Stimulated activated effector memory CD8-positive, alpha-beta T cell treated with anti-CD3 and anti-CD28 coated beads, Interleukin-12 subunit alpha, Interleukin-12 subunit beta, amount 100 ng/mL, for 72 hours (primary cell): Measurements from ENCODE around the gene CNPY1.

ENCODE experiments used
- ATAC-seq: fragments of 150-1000 bp; cut with Tn5 transposase; 2 replicates; pipeline ENCODE4 v1.10.0; 2021
- DNase-seq, 2 donors: peaks; one replicate each; pipeline ENCODE4 v3.0.0; 2021 to 2022; ENCODE audit warnings: low spot score in 2 of 2
- H3K27ac Mint-ChIP-seq: one replicate; pipeline ENCODE4 v1.8.0; 2022; ENCODE audit warnings: mild to moderate bottlenecking, mixed read lengths
- H3K36me3 Mint-ChIP-seq: one replicate; pipeline ENCODE4 v1.8.0; 2022; ENCODE audit warnings: mild to moderate bottlenecking, mixed read lengths
- H3K4me1 Mint-ChIP-seq: one replicate; pipeline ENCODE4 v1.8.0; 2022; ENCODE audit warnings: mixed read lengths
- H3K4me3 Mint-ChIP-seq: one replicate; pipeline ENCODE4 v1.8.0; 2022; ENCODE audit warnings: mild to moderate bottlenecking, mixed read lengths
- H3K9me3 Mint-ChIP-seq: one replicate; pipeline ENCODE4 v1.8.0; 2022; ENCODE audit warnings: mixed read lengths

Gene CNPY1

GRCh38 chr7:155584261-155584660 is 37.9 kb upstream of the CNPY1 start:
- no peaks in the 10 kb centered on the region for H3K36me3 Mint-ChIP-seq
- no peaks in the 10 kb centered on the region for H3K4me1 Mint-ChIP-seq
- H3K27ac Mint-ChIP-seq = no peak overlapping the region
- DNase-seq (no peak), ATAC-seq (no peak)
- H3K9me3 Mint-ChIP-seq = no peaks in the 10 kb centered on the region
- H3K4me3 Mint-ChIP-seq = no peak overlapping the region

GRCh38 chr7:155583636-155584035 is 37.3 kb upstream of the CNPY1 start:
- no peak overlapping the region for H3K4me3 Mint-ChIP-seq
- no peaks in the 10 kb centered on the region for H3K36me3 Mint-ChIP-seq
- H3K4me1 Mint-ChIP-seq = no peaks in the 10 kb centered on the region
- H3K9me3 Mint-ChIP-seq = no peaks in the 10 kb centered on the region
- no peak overlapping the region for H3K27ac Mint-ChIP-seq
- ATAC-seq (no peak), DNase-seq (no peak)

- Mint-ChIP-seq H3K36me3 (no peaks in the 10 kb centered on the region), H3K27ac (no peak overlapping the region), H3K9me3 (no peaks in the 10 kb centered on the region), H3K4me3 (no peak overlapping the region), H3K4me1 (no peaks in the 10 kb centered on the region)
- DNase-seq (no peak), ATAC-seq (no peak)
These were observed 35.6 kb upstream of the CNPY1 start for GRCh38 chr7:155581954-155582353.

- Mint-ChIP-seq H3K27ac (no peak overlapping the region), H3K9me3 (no peaks in the 10 kb centered on the region), H3K36me3 (no peaks in the 10 kb centered on the region), H3K4me3 (no peak overlapping the region), H3K4me1 (no peaks in the 10 kb centered on the region)
- ATAC-seq (no peak), DNase-seq (no peak)
These were observed 34.9 kb upstream of the CNPY1 start for GRCh38 chr7:155581107-155581830.

GRCh38 chr7:155580367-155580766 is 34.0 kb upstream of the CNPY1 start:
- H3K4me1 Mint-ChIP-seq = no peaks in the 10 kb centered on the region
- H3K27ac Mint-ChIP-seq = no peak overlapping the region
- H3K4me3 Mint-ChIP-seq = no peak overlapping the region
- peak; percentile 79 for ATAC-seq
- no peaks in the 10 kb centered on the region for H3K36me3 Mint-ChIP-seq
- no peaks in the 10 kb centered on the region for H3K9me3 Mint-ChIP-seq
- DNase-seq = no peak

GRCh38 chr7:155579565-155579964 is 33.2 kb upstream of the CNPY1 start:
- Mint-ChIP-seq H3K4me3 (no peak overlapping the region), H3K27ac (no peak overlapping the region), H3K9me3 (no peaks in the 10 kb centered on the region), H3K36me3 (no peaks in the 10 kb centered on the region), H3K4me1 (no peaks in the 10 kb centered on the region)
- no peak for ATAC-seq
- DNase-seq = no peak

GRCh38 chr7:155578016-155578415 is 31.7 kb upstream of the CNPY1 start:
- no peaks in the 10 kb centered on the region for H3K36me3 Mint-ChIP-seq
- ATAC-seq = no peak
- DNase-seq = no peak
- H3K4me1 Mint-ChIP-seq = no peaks in the 10 kb centered on the region
- H3K4me3 Mint-ChIP-seq = no peak overlapping the region
- H3K9me3 Mint-ChIP-seq = no peaks in the 10 kb centered on the region
- no peak overlapping the region for H3K27ac Mint-ChIP-seq

GRCh38 chr7:155577509-155577905 is 31.1 kb upstream of the CNPY1 start:
- ATAC-seq (no peak), DNase-seq (no peak)
- Mint-ChIP-seq H3K27ac (no peak overlapping the region), H3K9me3 (no peaks in the 10 kb centered on the region), H3K4me3 (no peak overlapping the region), H3K36me3 (no peaks in the 10 kb centered on the region), H3K4me1 (no peaks in the 10 kb centered on the region)

GRCh38 chr7:155576900-155577508 is 30.6 kb upstream of the CNPY1 start:
- Mint-ChIP-seq H3K9me3 (no peaks in the 10 kb centered on the region), H3K36me3 (no peaks in the 10 kb centered on the region), H3K27ac (no peak overlapping the region), H3K4me1 (no peaks in the 10 kb centered on the region), H3K4me3 (no peak overlapping the region)
- DNase-seq = no peak
- no peak for ATAC-seq

GRCh38 chr7:155576416-155576815 is 30.1 kb upstream of the CNPY1 start:
- no peak for ATAC-seq
- Mint-ChIP-seq H3K27ac (no peak overlapping the region), H3K9me3 (no peaks in the 10 kb centered on the region), H3K4me1 (no peaks in the 10 kb centered on the region), H3K4me3 (no peak overlapping the region), H3K36me3 (no peaks in the 10 kb centered on the region)
- DNase-seq = no peak

- Mint-ChIP-seq H3K36me3 (no peaks in the 10 kb centered on the region), H3K27ac (no peak overlapping the region), H3K9me3 (no peaks in the 10 kb centered on the region), H3K4me1 (no peaks in the 10 kb centered on the region), H3K4me3 (no peak overlapping the region)
- no peak for DNase-seq
- no peak for ATAC-seq
These were observed 28.4 kb upstream of the CNPY1 start for GRCh38 chr7:155574556-155575290.

- ATAC-seq = no peak
- no peak for DNase-seq
- H3K36me3 Mint-ChIP-seq = no peaks in the 10 kb centered on the region
- H3K4me3 Mint-ChIP-seq = no peak overlapping the region
- no peaks in the 10 kb centered on the region for H3K4me1 Mint-ChIP-seq
- H3K27ac Mint-ChIP-seq = no peak overlapping the region
- no peaks in the 10 kb centered on the region for H3K9me3 Mint-ChIP-seq
These were observed 25.4 kb upstream of the CNPY1 start for GRCh38 chr7:155571581-155572345.

GRCh38 chr7:155570991-155571390 is 24.6 kb upstream of the CNPY1 start:
- no peaks in the 10 kb centered on the region for H3K4me1 Mint-ChIP-seq
- no peak overlapping the region for H3K4me3 Mint-ChIP-seq
- DNase-seq (no peak), ATAC-seq (no peak)
- no peaks in the 10 kb centered on the region for H3K9me3 Mint-ChIP-seq
- H3K36me3 Mint-ChIP-seq = no peaks in the 10 kb centered on the region
- no peak overlapping the region for H3K27ac Mint-ChIP-seq

GRCh38 chr7:155570171-155570958 is 24.0 kb upstream of the CNPY1 start:
- Mint-ChIP-seq H3K36me3 (no peaks in the 10 kb centered on the region), H3K9me3 (no peaks in the 10 kb centered on the region), H3K27ac (no peak overlapping the region), H3K4me3 (no peak overlapping the region), H3K4me1 (no peaks in the 10 kb centered on the region)
- ATAC-seq (no peak), DNase-seq (no peak)

GRCh38 chr7:155569681-155570080 is 23.3 kb upstream of the CNPY1 start:
- Mint-ChIP-seq H3K9me3 (no peaks in the 10 kb centered on the region), H3K36me3 (no peaks in the 10 kb centered on the region), H3K4me3 (no peak overlapping the region), H3K27ac (no peak overlapping the region), H3K4me1 (no peaks in the 10 kb centered on the region)
- DNase-seq = no peak
- ATAC-seq = no peak
